Cardiac fibroblast (primary cell): Measurements from ENCODE around the gene ZNF157.

ENCODE experiments used
- DNase-seq, 2 donors: peaks; one replicate each; pipeline versions ENCODE4 v3.0.0 to v3.0.0-alpha.2; 2010; ENCODE audit warnings: low read depth in 2 of 2
- H3K4me3 ChIP-seq, 2 donors: replicated peaks in 1 of 2; 1 replicate in 1 of 2; 2 replicates in 1 of 2; pipeline ENCODE4 v1.5.1; 2011; ENCODE audit warnings: low read depth in 2 of 2, low read length in 2 of 2, mild to moderate bottlenecking in 2 of 2, moderate library complexity in 1 of 2
- TF ChIP-seq, protein P1 (sequence below): IDR thresholded peaks from one replicate; pipeline ENCODE4 v1.5.1; 2011; ENCODE audit warnings: low read depth, mild to moderate bottlenecking, low read length, inconsistent platforms

The ZNF157 gene

DNA sequence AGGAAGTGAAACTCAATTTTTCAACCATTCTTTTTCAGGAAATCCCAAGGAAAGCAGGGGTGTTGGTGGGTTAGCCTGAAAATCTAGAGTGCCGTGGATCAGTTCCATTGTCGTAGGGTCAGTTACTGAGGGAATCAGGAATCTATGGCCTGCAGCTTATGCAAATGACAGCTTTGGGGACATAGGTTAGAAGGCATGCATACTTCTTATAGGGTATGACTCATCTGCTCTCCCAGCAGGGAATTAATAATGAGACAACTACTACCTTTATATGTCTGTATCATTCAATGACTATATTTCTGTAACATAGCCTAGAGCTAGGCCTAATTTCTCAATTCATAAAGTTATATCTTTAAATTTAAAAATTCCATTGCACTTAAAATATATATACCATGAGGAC, 76.1 kb downstream of the ZNF157 start:
- DNase-seq, result no peak
- no peak overlapping the region for H3K4me3 ChIP-seq
- TF ChIP-seq, protein P1, sequence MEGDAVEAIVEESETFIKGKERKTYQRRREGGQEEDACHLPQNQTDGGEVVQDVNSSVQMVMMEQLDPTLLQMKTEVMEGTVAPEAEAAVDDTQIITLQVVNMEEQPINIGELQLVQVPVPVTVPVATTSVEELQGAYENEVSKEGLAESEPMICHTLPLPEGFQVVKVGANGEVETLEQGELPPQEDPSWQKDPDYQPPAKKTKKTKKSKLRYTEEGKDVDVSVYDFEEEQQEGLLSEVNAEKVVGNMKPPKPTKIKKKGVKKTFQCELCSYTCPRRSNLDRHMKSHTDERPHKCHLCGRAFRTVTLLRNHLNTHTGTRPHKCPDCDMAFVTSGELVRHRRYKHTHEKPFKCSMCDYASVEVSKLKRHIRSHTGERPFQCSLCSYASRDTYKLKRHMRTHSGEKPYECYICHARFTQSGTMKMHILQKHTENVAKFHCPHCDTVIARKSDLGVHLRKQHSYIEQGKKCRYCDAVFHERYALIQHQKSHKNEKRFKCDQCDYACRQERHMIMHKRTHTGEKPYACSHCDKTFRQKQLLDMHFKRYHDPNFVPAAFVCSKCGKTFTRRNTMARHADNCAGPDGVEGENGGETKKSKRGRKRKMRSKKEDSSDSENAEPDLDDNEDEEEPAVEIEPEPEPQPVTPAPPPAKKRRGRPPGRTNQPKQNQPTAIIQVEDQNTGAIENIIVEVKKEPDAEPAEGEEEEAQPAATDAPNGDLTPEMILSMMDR, result no peak

DNA sequence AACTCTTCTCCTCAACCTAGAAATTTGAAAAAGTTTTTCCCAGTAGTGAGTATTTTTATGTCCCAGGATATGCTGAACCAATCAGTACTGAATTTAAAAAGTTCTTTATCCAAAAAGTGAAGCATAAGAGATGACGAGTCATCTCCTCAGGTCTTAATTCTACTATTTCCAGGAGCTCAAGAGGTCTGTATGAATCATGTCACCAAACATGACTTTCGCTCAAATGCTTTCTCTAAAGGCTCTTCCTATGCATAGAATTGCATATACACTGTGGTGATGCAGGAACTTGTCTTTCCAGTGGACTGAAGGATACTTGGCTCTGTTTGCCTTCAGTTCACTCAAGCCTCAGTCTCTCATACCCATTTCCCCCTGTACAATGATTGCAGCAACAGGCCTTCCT, 76.6 kb downstream of the ZNF157 start:
- no peak for DNase-seq
- no peak overlapping the region for H3K4me3 ChIP-seq
- TF ChIP-seq, protein P1, result no peak

DNA sequence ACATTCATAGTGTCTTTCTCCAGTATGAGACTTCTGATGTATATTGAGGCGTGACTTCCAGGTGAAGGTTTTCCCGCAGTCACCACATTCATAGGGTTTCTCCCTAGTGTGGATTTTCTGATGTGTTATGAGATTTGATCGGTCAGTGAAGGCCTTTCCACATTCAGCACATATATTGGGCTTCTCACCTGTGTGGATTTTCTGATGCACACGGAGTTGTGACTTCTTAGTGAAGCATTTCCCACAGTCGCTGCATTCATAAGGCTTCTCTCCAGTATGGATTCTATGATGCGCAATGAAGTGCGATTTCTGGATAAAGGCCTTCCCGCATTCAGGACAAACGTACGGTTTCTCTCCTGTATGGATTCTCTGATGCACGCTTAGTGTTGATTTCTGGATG, 77.2 kb downstream of the ZNF157 start:
- no peak overlapping the region for H3K4me3 ChIP-seq
- DNase-seq, result no peak
- TF ChIP-seq, protein P1, result no peak

DNA sequence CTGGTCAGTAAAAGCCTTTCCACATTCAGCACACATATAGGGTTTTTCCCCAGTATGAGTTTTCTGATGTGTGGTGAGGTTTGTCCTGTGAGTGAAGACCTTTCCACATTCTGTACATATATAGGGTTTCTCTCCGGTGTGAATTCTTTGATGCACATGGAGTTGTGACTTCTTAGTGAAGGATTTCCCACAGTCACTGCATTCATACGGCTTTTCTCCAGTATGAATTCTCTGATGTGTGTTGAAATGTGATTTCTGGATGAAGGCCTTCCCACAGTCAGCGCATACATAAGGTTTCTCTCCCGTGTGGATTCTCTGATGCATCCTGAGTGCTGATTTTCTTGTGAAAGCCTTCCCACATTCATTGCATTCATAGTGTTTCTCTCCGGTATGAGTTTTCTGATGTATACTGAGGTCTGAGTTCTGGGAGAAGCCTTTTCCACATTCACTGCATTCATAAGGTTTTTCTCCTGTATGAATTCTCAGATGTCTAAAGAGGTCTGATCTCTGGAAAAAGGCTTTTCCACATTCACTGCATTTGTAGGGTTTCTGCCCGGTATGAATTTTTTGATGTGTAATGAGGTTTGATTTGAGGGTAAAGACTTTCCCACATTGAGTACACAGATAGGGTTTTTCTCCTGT, 77.9 kb downstream of the ZNF157 start:
- TF ChIP-seq, protein P1, result no peak
- H3K4me3 ChIP-seq, result no peak overlapping the region
- no peak for DNase-seq

DNA sequence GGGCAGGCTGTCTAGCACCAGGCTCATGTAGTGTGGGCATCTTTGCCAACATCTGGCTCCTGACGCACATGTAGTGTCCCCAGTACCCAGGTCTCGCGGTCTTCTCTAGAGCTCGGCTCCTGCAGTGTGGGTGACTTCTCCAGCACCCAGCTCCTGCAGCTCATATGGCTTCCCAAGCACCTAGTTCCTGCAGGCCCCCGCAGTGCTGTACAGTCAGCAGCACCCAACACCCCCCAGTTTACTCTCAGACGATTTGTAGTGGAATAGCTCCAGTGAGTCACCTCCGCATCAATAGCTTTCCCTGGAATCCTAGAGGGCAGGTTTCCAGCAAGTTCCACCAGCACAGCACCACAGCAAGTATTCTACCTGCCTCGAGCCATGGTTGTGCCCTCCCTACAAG, 81.7 kb downstream of the ZNF157 start:
- no peak overlapping the region for H3K4me3 ChIP-seq
- no peak for DNase-seq
- TF ChIP-seq, protein P1, result no peak

DNA sequence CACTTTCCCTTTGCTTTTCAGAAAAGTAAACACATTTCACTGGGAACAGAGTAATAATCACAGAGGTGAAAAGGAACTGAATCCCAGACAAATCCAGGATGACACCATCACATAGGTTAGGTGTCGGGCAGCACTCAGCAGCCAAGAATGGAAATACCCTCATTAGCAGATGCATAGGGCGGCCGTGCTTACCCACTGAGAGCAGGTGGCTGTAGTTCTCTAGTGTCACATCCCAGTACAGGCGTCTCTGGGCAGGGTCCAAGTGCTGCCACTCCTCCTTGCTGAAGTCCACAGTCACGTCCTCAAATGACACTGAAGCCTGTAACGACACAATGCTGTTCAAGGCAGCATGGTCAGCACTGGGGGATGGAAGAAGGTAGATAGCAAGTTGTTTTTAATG, 85.7 kb downstream of the ZNF157 start:
- H3K4me3 ChIP-seq, result no peak overlapping the region
- TF ChIP-seq, protein P1, result no peak
- no peak for DNase-seq

DNA sequence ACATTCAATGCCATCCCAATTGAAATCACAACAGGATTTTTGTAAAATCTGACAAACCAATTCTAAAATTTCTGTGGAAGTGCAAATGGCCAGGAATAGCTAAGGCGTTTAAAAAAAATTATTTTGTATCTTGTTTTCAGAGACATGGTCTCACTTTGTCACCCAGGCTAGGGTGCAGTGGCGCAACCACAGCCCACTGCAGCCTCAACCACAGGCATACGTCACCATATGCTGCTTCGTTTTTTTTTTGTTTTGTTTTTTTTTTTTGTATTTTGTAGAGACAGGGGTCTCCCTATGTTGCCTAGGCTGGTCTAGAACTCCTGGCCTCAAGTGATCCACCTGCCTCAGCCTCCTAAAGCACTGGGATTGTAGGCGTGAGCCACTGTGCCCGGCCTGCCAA, 88.2 kb downstream of the ZNF157 start:
- no peak for DNase-seq

More for the DNA sequence above, 88.2 kb downstream of the ZNF157 start:
- TF ChIP-seq, protein P1, result no peak
- H3K4me3 ChIP-seq, result no peak overlapping the region
